Sigmoid colon (tissue), 4 donors: ENCODE results near the gene RAI14.

Experiments
- EP300 ChIP-seq, 4 donors: sonication (generic); formaldehyde crosslinking; IDR thresholded peaks; one replicate each; pipeline ENCODE4 v1.6.1; 2017; ENCODE audit warnings: antibody characterized with exemption in 4 of 4
- POLR2A ChIP-seq, 2 donors: fragments of 450-650 bp; IDR thresholded peaks; one replicate each; pipeline ENCODE4 v1.6.1; 2016; ENCODE audit warnings: antibody characterized with exemption in 2 of 2, mild to moderate bottlenecking in 2 of 2, moderate library complexity in 2 of 2
- TF ChIP-seq, protein P1 (sequence below), 4 experiments: fragments of 450-650 bp in 3 of 4; fragments of 200-600 bp in 1 of 4; IDR thresholded peaks; one replicate each; pipeline ENCODE4 v1.5.1; 2016 to 2019; ENCODE audit warnings: antibody characterized with exemption in 4 of 4, mild to moderate bottlenecking in 3 of 4, moderate library complexity in 2 of 4

DNA sequence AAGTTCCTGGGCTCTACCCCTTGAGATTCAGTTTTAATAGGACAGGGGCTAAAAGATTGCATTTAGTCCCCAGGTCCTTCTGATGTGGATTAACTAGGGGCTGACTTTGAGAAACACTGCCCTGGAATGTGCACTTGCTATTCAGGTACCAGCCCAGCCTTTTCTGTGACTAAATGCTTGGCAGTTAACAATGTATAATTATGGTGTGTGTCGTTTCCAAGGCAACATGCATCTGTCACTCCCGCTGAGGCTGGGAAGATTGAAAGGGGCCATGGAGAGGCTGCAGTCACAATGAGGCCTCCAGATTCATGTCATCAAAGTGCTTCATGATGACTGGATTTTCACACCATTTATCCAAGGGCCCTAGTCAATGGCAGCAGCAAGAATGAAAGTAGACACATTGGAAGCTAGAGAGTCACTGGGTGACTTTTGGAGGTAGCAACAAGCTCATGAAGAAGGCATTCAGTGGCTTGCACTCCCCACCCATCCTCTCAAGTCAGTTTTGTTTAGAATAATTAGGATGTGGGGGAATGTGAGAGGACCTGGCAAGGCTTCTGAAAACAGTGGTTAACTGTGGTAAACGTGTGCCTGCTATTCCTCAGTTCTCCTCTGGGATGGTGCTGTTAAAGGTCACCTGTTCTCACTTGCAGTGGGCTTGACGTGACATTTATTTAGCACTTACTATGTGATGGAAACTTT, 28.3 kb downstream of the RAI14 start:
- TF ChIP-seq EP300 (IDR thresholded peaks at IDR 0.05) (no peak), POLR2A (IDR thresholded peaks at IDR 0.05) (no peak)
- TF ChIP-seq, protein P1, sequence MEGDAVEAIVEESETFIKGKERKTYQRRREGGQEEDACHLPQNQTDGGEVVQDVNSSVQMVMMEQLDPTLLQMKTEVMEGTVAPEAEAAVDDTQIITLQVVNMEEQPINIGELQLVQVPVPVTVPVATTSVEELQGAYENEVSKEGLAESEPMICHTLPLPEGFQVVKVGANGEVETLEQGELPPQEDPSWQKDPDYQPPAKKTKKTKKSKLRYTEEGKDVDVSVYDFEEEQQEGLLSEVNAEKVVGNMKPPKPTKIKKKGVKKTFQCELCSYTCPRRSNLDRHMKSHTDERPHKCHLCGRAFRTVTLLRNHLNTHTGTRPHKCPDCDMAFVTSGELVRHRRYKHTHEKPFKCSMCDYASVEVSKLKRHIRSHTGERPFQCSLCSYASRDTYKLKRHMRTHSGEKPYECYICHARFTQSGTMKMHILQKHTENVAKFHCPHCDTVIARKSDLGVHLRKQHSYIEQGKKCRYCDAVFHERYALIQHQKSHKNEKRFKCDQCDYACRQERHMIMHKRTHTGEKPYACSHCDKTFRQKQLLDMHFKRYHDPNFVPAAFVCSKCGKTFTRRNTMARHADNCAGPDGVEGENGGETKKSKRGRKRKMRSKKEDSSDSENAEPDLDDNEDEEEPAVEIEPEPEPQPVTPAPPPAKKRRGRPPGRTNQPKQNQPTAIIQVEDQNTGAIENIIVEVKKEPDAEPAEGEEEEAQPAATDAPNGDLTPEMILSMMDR (IDR thresholded peaks at IDR 0.05), result peak in 2 of 4 experiments; percentile 6 to 29
